Measurements from ENCODE around the gene TMED6.
"Not testable (repeated sequence)": the region's sequence is repeated elsewhere in the genome, so short reads cannot be mapped to it uniquely, and the experiment has no call there.

The TMED6 gene

GRCh38 chr16:69296771-69297170 is 54.8 kb downstream of the TMED6 start:
- not testable (repeated sequence) for DNase-seq

GRCh38 chr16:69294051-69294450 is 57.5 kb downstream of the TMED6 start:
- DNase-seq: no peak

- no peak for DNase-seq
Measured at GRCh38 chr16:69293401-69293800, 58.2 kb downstream of the TMED6 start.

Measured in MV-4-11 (cell line).